Measurements from ENCODE around the gene DUS2. TPM values are rescaled to one million over a fixed set of nuclear protein-coding genes. Genes with fewer than 3 reads are reported as not detected.

DUS2 gene
- total RNA-seq, 4 donors from 2014 or later, result 9.2 to 13.1 (median 11.2) TPM

DNA sequence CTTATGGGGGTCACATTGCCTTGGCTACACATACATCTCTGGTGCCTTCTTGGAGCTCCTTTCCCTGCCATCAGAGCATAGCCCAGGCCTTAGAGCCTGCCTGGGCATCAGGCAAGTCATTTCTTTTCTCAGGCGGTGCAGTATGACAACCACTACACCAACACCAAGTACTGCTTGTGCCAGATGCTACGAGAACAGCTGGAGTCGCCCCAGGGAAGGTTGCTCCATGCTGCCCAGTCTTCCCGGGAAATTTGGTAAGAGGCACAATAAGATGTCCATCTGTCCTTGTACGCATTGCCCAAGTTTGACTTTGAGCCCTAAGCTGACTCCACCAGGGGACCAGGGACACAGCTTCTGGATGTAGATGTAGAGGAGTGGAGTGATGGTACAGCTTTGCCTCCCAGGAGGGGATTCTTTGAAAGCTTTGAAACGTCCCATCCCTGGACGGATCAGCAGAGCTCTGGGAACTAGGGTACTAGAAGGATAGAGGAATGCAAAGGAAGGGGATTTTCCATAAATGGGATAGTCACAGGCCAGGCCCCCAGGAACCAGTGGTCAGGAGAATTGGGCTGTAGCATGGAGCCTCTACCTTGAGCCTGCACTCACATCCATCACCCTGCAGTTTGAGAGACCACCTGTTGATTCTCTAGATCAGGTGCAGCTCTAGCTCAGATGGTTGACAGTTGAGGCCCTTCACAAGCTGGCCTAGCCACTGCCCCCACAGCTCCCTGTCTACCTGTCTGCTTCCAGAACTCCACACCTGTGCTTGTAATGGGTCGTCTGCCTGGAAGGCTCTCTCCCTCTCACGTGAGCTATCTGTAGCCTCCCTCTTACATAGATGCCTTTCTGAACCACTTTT, 51.0 kb downstream of the DUS2 start:
- intact Hi-C loops (cut with DNase I; ENCODE audit: low total_unique reads), result no loop called here
- Histone ChIP-seq H3K36me3 (peaks cover 0 to 8% (median 0%) of the 10 kb centered on the region in 4 donors), H3K27ac (no peak overlapping the region), H3K4me3 (no peak overlapping the region), H3K9me3 (no peaks in the 10 kb centered on the region), H3K4me1 (peaks cover 8 to 33% (median 12%) of the 10 kb centered on the region in 4 donors), H3K27me3 (no peaks in the 10 kb centered on the region)
- in situ Hi-C loops (cut with MboI; ENCODE audit: low pct_ligation_motif_present in 1 of 4, low pct_unique_long_range_greater_than_20kb in 1 of 4, low sequenced_read_pairs in 3 of 4), result loop anchor here in 1 of 4 donors (10.0 kb wide), 1 partner anchor 151 kb away; no protein-coding TSS in a partner anchor
- DNase-seq, result no peak
- WGBS, 2 donors (ENCODE audit: low coverage in 1 of 2), result 90% methylated on average over 9 of the region's 9 CpGs; no CpG with 5 or more reads in 1 of the 2 donors
- TF ChIP-seq, protein P1, sequence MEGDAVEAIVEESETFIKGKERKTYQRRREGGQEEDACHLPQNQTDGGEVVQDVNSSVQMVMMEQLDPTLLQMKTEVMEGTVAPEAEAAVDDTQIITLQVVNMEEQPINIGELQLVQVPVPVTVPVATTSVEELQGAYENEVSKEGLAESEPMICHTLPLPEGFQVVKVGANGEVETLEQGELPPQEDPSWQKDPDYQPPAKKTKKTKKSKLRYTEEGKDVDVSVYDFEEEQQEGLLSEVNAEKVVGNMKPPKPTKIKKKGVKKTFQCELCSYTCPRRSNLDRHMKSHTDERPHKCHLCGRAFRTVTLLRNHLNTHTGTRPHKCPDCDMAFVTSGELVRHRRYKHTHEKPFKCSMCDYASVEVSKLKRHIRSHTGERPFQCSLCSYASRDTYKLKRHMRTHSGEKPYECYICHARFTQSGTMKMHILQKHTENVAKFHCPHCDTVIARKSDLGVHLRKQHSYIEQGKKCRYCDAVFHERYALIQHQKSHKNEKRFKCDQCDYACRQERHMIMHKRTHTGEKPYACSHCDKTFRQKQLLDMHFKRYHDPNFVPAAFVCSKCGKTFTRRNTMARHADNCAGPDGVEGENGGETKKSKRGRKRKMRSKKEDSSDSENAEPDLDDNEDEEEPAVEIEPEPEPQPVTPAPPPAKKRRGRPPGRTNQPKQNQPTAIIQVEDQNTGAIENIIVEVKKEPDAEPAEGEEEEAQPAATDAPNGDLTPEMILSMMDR (IDR thresholded peaks at IDR 0.05), result no peak
- no peak for TF ChIP-seq POLR2A (IDR thresholded peaks at IDR 0.05)
- no peak for TF ChIP-seq POLR2AphosphoS5 (IDR thresholded peaks at IDR 0.05)

DNA sequence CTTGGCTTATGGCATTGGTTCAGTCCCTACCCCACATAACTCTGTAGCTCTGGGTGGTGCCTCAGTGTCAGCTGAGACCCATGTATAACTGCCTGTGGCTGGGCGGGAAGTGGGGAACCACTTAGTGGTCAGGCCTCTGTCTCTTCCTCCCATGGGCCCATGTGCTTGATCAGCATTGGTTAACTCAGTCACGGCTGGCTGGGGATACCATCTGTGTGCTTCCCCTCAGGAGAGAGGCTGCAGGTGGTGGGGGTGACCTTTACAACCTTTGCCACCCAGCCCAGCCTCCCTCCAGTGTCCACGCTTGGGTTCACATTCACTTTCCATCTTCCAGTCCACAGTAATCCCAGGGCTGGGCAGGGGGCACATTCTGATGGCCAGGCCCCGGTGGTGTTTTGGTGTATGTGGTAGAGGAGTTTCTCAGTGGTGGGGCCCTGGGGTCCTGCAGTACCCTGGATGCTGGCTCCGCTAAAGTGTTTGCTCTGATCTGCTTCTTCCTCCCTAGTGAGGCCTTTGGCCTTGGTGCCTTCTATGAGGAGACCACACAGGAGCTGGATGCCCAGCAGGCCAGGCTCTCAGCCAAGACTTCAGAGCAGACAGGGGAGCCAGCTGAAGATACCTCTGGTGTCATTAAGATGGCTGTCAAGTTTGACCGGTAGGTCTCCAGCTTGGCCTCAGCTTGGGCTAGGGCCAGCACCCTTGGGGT, 51.9 kb downstream of the DUS2 start:
- H3K36me3 ChIP-seq, result peaks cover 0 to 8% (median 0%) of the 10 kb centered on the region in 4 donors
- intact Hi-C loops (cut with DNase I; ENCODE audit: low total_unique reads) (no loop called here), in situ Hi-C loops (cut with MboI; ENCODE audit: low pct_ligation_motif_present in 1 of 4, low pct_unique_long_range_greater_than_20kb in 1 of 4, low sequenced_read_pairs in 3 of 4) (loop anchor here in 2 of 4 donors (10.0 to 25.0 kb wide), 2 partner anchors 150 to 162 kb away; partner anchors contain the start of genes ESRP2 (in 1 of the 2) and PLA2G15 (in 1 of the 2))
- peak; percentile 68 for DNase-seq
- H3K9me3 ChIP-seq, result no peaks in the 10 kb centered on the region
- no peak overlapping the region for H3K27ac ChIP-seq
- peaks cover 11 to 35% (median 15%) of the 10 kb centered on the region in 4 donors for H3K4me1 ChIP-seq
- no peak overlapping the region for H3K4me3 ChIP-seq
- TF ChIP-seq POLR2AphosphoS5 (IDR thresholded peaks at IDR 0.05) (no peak), EP300 (IDR thresholded peaks at IDR 0.05; ENCODE audit: low read depth) (no peak), POLR2A (IDR thresholded peaks at IDR 0.05) (no peak)
- TF ChIP-seq, protein P1 (IDR thresholded peaks at IDR 0.05), result no peak
- 74 to 100% methylated on average over 1 to 6 of the region's 6 CpGs for WGBS, 2 donors (ENCODE audit: low coverage in 1 of 2)
- no peaks in the 10 kb centered on the region for H3K27me3 ChIP-seq

DNA sequence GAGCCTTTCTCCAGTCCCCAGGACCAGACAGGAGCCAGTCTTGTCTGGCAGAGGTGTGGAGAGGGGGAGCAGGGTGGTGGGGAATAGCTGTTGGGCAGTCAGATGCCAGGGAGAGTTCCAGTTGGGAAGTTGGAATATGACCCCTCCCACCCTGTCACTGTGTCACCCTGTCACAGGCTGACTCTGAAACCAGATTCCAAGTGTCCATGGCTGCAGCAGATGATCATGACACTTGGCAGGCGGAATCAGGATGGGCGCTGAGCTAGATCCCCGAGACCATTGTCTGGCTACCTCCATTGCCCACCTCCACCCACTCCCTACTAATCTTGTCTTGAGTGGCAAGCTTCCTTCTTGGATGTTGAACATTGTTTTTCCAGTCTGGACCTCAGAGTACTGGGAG, 52.9 kb downstream of the DUS2 start:
- no peak for DNase-seq
- intact Hi-C loops (cut with DNase I; ENCODE audit: low total_unique reads), result no loop called here

More for the DNA sequence above, 52.9 kb downstream of the DUS2 start:
- TF ChIP-seq POLR2A (IDR thresholded peaks at IDR 0.05) (no peak), POLR2AphosphoS5 (IDR thresholded peaks at IDR 0.05) (no peak), EP300 (IDR thresholded peaks at IDR 0.05; ENCODE audit: low read depth) (no peak)
- TF ChIP-seq, protein P1 (IDR thresholded peaks at IDR 0.05), result no peak
- peaks cover 20 to 41% (median 24%) of the 10 kb centered on the region in 4 donors for H3K4me1 ChIP-seq
- WGBS, 2 donors (ENCODE audit: low coverage in 1 of 2), result 98 to 100% methylated on average over 1 to 3 of the region's 3 CpGs
- no peak overlapping the region for H3K27ac ChIP-seq
- H3K36me3 ChIP-seq, result peaks cover 0 to 7% (median 0%) of the 10 kb centered on the region in 4 donors
- no peaks in the 10 kb centered on the region for H3K9me3 ChIP-seq
- in situ Hi-C loops (cut with MboI; ENCODE audit: low pct_ligation_motif_present in 1 of 4, low pct_unique_long_range_greater_than_20kb in 1 of 4, low sequenced_read_pairs in 3 of 4), result loop anchor here in 2 of 4 donors (10.0 to 25.0 kb wide), 2 partner anchors 149 to 161 kb away; partner anchors contain the start of genes ESRP2 (in 1 of the 2) and PLA2G15 (in 1 of the 2)
- H3K27me3 ChIP-seq, result no peaks in the 10 kb centered on the region
- no peak overlapping the region for H3K4me3 ChIP-seq
